Activated T-cell treated with anti-CD3 and anti-CD28 coated beads, Interleukin-2, amount 50 U/mL, for 48 hours (primary cell): ENCODE results near the gene OR10AD1.
"Not testable (repeated sequence)": the region's sequence is repeated elsewhere in the genome, so short reads cannot be mapped to it uniquely, and the experiment has no call there.

Experiments
- DNase-seq, 2 experiments: peaks; one replicate each; pipeline ENCODE4 v3.0.0-alpha.2; 2020

OR10AD1 gene

GRCh38 chr12:48157889-48158370 is 45.2 kb downstream of the OR10AD1 start:
- DNase-seq, result peak; percentile 30 to 32

GRCh38 chr12:48157018-48157888 is 45.8 kb downstream of the OR10AD1 start, which contains the start of gene ASB8:
ASB8 (minus strand) TSS chr12:48157515; CDS start chr12:48153496, 4,019 bp downstream.
- DNase-seq, result peak; percentile 99

DNA sequence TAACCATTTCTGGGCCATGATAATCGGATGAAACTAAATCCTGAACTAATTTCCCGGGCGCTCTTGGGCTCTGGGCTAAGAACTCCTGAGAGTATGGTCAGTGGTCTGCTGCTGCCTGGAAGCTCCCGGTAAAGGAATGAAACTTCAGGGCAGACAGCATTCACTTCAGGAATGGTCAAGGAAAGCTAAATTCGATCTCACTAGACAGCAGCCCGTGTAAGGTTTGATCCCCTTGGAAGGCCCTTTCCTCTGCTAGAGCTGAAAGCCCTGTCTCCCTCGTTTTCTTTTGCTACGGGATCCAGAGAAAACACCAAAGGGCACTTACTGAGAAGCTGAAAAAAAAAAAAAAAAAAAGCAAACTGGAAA is 46.5 kb downstream of the OR10AD1 start:
- DNase-seq, result no peak

GRCh38 chr12:48155786-48156185 is 47.3 kb downstream of the OR10AD1 start:
- not testable (repeated sequence) for DNase-seq
